Measurements from ENCODE around the gene CFAP410. TPM values are rescaled to one million over a fixed set of nuclear protein-coding genes. Genes with fewer than 3 reads are reported as not detected.

The CFAP410 gene
- total and polyA plus RNA-seq, 8 donors = 21.1 to 118 (median 32.8) TPM

GRCh38 chr21:44359396-44359795 is 20.2 kb upstream of the CFAP410 start:
- intact Hi-C loops (cut with DNase I; ENCODE audit: low total_unique reads) = loop anchor here (10.0 kb wide), 1 partner anchor 115 kb away; no protein-coding TSS in a partner anchor
- H3K9me3 ChIP-seq = peaks cover 0 to 18% (median 16%) of the 10 kb centered on the region in 4 donors
- no peak overlapping the region for H3K27ac ChIP-seq
- no peak overlapping the region for H3K4me3 ChIP-seq
- DNase-seq = no peak
- TF ChIP-seq POLR2A (IDR thresholded peaks at IDR 0.05) (no peak), EP300 (IDR thresholded peaks at IDR 0.05) (no peak), CTCF (IDR thresholded peaks at IDR 0.05) (no peak), POLR2AphosphoS5 (IDR thresholded peaks at IDR 0.05) (no peak)
- H3K4me1 ChIP-seq = peaks cover 0 to 8% (median 0%) of the 10 kb centered on the region in 4 donors
- peaks cover 0 to 6% (median 0%) of the 10 kb centered on the region in 4 donors for H3K36me3 ChIP-seq
- WGBS, 5 donors = 82 to 94% (median 85%) methylated on average over 8 of the region's 8 CpGs
- peaks cover 0 to 21% (median 0%) of the 10 kb centered on the region in 3 donors for H3K27me3 ChIP-seq

DNA sequence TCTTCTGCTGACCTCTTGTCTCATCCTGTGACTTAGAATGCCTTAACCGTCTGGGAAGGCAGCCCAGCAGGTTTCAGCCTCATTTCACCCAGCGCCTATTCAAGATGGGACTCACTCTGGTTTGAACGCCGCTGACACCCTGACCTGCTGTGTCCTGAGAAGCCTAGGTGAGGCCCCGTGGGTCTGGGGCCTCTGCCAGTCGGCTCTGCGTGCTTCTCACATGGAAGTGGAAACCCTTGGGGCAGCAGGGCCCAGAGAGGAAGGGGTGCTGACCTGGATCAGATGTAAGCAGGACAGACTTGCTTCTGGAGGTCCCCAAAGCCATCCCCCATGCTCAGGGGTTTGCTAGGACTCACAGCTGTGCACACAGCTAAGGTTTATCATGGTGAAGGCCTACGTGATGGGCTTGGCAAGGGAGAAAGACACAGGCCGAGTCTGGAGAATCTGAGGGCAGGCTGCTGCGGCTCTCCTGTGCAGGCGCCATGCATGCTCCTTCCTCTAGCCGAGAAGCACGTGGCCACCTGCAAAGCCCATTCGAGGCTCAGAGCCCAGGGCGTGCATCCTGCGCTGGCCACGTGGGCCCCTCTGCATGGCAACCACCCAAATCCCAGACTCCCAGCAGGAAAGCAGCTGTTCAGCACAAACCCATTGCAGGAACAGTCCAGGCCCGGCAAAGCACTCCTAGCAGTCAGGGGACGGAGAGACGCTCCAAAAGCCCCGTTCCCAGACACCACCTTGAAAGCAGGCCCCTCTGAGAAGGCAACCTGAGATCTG is 18.1 kb upstream of the CFAP410 start:
- TF ChIP-seq CTCF (IDR thresholded peaks at IDR 0.05) = no peak
- TF ChIP-seq POLR2A (IDR thresholded peaks at IDR 0.05) = no peak
- TF ChIP-seq POLR2AphosphoS5 (IDR thresholded peaks at IDR 0.05) = no peak
- whole genome bisulfite sequencing, 5 donors = 74 to 89% (median 79%) methylated on average over 18 to 21 of the region's 21 CpGs
- intact Hi-C loops (cut with DNase I; ENCODE audit: low total_unique reads) = loop anchor here (10.0 kb wide), 1 partner anchor 118 kb away; no protein-coding TSS in a partner anchor
- no peak for DNase-seq
- peaks cover 0 to 6% (median 0%) of the 10 kb centered on the region in 4 donors for H3K36me3 ChIP-seq
- peaks cover 0 to 26% (median under 1%) of the 10 kb centered on the region in 3 donors for H3K27me3 ChIP-seq
- no peak overlapping the region for H3K27ac ChIP-seq
- H3K4me3 ChIP-seq = no peak overlapping the region
- H3K9me3 ChIP-seq = no peaks in the 10 kb centered on the region
- H3K4me1 ChIP-seq = peaks cover 0 to 19% (median 0%) of the 10 kb centered on the region in 4 donors

DNA sequence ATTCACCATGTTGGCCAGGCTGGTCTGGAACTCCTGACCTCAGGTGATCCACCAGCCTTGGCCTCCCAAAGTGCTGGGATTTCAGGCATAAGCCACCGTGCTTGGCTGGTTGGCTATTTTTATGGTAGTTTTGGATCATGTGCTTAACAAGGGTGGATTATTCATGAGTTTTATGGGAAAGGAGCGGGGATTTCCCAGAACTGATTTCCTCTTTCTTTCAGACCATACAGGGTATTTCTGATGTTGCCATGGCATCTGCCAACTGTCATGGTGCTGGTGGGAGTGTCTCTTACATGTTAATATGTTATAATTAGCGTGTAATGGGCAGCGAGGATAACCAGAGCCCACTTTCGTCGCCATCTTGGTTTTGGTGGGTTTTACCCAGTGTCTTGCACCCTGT is 17.4 kb upstream of the CFAP410 start:
- Histone ChIP-seq H3K4me1 (peaks cover 0 to 23% (median 0%) of the 10 kb centered on the region in 4 donors), H3K27ac (no peak overlapping the region), H3K36me3 (peaks cover 0 to 6% (median 0%) of the 10 kb centered on the region in 4 donors), H3K9me3 (no peaks in the 10 kb centered on the region), H3K27me3 (peaks cover 0 to 32% (median 6%) of the 10 kb centered on the region in 3 donors), H3K4me3 (no peak overlapping the region)
- WGBS, 5 donors = 72 to 88% (median 87%) methylated on average over 3 to 6 of the region's 6 CpGs
- intact Hi-C loops (cut with DNase I; ENCODE audit: low total_unique reads) = loop anchor here (10.0 kb wide), 1 partner anchor 118 kb away; no protein-coding TSS in a partner anchor
- TF ChIP-seq EP300 (IDR thresholded peaks at IDR 0.05) (no peak), POLR2AphosphoS5 (IDR thresholded peaks at IDR 0.05) (no peak)
- DNase-seq = no peak

DNA sequence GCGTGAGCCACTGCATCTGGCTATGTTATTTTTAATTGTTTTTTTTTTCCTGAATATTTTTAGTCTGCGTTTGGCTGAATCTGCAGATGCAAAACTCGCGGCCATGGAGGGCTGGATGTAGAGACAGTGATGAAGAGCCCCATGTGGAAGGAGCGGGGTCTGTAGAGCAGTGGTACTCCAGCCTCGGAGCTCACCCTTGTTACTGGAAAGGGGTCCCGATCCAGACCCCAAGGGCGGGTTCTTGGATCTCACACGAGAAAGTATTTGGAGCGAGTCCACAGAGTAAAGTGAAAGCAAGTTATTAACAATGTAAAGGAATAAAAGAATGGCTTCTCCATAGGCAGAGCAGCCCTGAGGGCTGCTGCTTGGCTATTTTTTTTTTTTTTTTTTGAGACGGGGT is 17.0 kb upstream of the CFAP410 start:
- intact Hi-C loops (cut with DNase I; ENCODE audit: low total_unique reads) = loop anchor here (10.0 kb wide), 1 partner anchor 119 kb away; no protein-coding TSS in a partner anchor
- Histone ChIP-seq H3K27me3 (peaks cover 0 to 37% (median 11%) of the 10 kb centered on the region in 3 donors), H3K9me3 (no peaks in the 10 kb centered on the region), H3K27ac (no peak overlapping the region), H3K4me3 (no peak overlapping the region), H3K36me3 (peaks cover 0 to 6% (median 0%) of the 10 kb centered on the region in 4 donors), H3K4me1 (peaks cover 0 to 28% (median 0%) of the 10 kb centered on the region in 4 donors)
- no peak for DNase-seq
- TF ChIP-seq POLR2A (IDR thresholded peaks at IDR 0.05) = no peak
- TF ChIP-seq POLR2AphosphoS5 (IDR thresholded peaks at IDR 0.05) = no peak
- TF ChIP-seq EP300 (IDR thresholded peaks at IDR 0.05) = no peak
- TF ChIP-seq CTCF (IDR thresholded peaks at IDR 0.05) = no peak
- 82 to 91% (median 89%) methylated on average over 11 of the region's 11 CpGs for WGBS, 5 donors

All from stomach (tissue), 9 donors.